RPMI7951 (cell line): Measurements from ENCODE around the gene LRRK1. TPM values are rescaled to one million over a fixed set of nuclear protein-coding genes. Genes with fewer than 3 reads are reported as not detected.

Source experiments
- DNase-seq: peaks from one replicate; pipeline ENCODE4 v3.0.0-alpha.2; 2012; ENCODE audit warnings: low read depth
- total RNA-seq: library from RNA; depleted of rRNA; stranded (reverse); fragments of >200 nt; shearing (Covaris generic); gene quantifications from 2 replicates; pipeline ENCODE4 v1.2.3, GENCODE V29; 2014

LRRK1 gene
- total RNA-seq, 1 experiment from 2014 or later, result 5.0 TPM

DNA sequence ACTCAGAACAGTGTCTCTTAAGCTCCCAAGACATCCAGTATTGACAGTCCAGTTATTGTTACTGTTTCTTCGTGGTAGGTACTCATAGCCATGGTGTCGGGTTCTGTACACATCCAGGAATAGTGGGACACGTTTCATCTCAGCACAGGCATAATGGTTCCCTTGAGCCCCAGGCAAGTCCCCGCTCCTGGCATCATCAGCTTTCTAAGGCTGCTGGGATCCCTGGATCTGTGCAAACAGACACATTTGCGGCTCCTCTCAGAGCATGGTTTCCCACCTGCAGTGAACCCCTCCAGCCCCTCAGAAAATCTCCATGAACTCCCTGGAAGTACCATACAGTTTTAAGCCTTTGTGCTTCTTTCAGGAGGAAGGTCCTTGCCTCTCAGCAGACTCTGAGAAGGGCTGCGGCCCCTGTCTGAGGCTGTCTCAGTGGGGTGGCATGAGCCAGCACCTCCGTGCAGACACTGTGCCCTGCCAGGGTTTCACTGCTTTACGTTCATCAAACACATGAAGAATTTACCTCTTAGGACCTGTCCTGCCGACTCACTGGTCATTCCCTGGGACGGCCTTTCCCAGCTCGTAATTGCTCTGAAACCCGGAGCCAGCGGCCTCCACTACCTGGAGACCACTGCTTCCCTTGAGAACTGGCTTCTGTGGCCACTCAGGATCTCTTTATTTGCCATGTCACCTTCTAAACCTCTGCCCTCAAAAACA is 124.9 kb downstream of the LRRK1 start:
- no peak for DNase-seq

DNA sequence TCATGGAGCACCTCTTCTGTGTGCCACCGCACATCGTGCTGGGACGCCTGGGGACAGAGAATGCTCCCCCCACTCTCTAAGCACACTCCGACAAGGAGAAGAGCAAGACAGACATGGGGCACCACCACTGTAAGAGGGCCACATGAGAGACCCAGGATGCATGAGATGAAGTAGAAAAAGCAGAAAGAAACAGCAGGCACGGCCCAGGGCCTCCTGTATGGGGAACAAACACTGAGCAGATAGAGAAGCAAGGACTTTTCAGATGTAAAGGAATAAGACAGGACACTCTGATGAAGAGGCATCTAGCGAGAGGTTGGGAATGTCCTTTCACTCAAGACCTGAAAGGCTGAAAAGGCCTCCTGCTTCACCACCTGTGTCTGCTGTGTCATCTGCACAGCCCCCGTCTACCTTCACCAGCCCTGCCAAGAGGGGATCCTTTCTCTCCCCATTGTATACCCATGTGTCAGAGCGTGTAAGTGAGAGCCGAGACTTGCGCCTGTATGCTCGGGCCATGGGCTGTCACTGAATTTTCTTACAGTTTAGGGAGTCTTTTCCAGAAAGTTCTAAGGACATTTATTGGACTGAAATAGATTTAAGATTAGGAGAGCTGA is 125.6 kb downstream of the LRRK1 start:
- no peak for DNase-seq

DNA sequence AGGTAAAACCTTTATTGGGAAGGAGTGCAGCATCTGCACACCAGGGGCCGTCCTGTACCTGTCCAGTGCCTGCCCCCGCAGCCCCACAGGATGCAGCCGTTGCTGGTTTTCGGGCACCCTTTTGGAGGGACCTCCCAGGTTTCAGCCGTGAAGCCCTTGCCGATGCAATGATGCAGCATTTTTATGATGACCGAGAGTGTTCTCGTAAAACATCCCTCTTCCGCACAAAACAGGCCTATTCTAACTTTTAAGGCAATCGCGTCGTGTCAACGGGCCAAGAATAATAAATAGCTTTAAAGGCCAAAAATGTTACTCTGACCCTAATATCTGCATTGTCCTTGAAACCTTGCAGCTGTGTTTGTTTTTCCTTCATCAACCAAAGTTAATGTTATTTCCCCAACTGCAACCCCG is 126.1 kb downstream of the LRRK1 start:
- DNase-seq, result no peak

DNA sequence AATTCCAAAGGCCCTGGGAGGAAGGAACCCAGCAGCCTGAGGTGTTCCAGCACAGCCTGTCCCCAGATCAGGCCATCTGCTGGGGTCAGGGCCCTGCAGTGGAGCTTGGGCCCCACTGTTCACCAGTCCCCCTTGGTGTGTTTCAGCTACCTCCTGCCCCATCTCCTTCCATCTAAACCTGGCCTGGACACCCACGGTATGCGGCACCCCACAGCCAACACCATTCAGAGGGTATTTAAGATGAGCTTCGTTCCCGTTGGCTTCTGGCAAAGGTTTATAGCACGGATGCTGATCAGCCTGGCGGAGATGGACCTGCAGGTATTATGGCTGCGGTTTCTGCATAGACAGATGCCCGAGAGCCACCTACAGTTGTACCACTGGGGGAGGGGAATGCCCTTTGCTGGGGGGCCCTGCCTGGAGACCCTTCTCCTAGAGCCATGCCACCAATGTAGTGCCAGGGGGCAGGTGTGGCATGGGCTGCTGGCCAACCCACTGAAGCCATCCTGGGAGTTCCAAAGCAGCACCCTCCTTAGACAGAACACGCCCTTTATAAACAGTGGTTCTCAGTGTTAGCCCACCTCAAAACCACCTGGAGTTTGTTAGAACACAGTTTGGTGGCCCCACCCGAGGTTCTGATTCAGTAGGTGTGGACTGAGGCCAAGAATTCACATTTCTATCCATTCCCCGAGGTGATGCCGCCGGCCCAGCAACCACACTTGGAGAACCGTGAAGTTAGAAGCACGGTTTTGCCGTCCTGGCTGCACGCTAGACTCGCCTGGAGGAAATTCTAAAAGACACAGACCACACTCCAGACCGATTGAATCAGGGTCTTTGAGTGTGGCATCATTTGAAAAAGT is 126.9 kb downstream of the LRRK1 start:
- DNase-seq, result no peak

DNA sequence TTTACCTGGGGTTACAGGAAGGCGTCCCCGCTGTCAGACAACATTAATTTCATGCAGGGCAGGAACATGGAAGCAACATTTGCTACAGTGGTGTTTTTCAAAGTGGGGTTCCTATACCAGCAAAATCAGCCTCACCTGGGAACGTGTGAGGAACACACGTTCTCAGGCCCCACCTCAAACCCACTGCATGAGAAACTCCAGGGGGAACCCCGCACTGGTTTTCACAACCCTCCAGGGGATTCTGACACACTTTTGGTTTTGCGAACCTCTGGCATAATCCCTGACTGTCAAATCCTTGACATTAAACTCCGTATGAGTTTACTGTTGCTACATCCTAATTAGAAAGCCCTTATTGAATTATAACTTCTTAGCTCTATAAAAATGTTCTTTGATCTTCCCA is 127.7 kb downstream of the LRRK1 start:
- DNase-seq, result no peak

DNA sequence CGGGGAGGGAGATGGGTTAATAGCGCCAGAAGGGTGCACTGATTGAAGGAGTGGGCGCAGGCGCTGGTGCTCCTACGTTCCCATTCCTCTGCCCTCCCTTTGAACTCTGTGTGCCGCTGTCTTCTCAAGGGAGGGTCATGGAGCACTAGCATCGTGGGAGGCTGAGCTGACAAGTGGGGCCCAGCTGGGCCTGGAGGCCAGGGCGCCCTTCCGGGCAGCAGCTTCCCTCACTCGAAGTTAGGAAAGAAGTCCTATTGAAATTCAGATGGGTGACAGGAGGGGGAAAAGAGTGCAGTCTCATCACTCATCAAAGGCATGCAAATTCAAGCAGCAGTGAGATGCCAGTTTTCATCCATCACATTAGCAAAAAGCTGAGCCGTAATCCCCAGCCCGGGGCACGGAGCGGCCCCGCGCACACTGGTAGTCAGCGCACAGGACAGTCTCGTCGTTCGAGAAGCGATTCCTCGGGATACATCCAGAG is 128.2 kb downstream of the LRRK1 start:
- no peak for DNase-seq

DNA sequence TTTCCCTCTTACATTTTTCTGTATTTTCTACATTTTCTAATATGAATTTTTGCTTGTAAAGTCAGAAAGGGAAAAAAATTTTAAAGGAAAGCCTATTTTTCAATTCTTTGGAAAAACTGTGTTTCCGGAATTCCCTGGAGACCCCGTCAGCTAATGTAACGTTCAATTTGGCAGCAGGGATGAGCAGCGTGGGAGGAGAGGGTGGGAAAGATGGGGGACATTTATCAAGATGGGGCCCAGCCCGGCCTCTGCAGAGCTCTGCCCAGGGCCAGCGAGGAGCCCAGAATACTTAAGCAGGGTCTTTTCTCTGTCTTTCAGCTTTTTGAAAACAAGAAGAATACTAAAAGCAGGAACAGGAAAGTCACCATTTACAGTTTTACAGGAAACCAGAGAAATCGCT is 129.0 kb downstream of the LRRK1 start:
- no peak for DNase-seq

DNA sequence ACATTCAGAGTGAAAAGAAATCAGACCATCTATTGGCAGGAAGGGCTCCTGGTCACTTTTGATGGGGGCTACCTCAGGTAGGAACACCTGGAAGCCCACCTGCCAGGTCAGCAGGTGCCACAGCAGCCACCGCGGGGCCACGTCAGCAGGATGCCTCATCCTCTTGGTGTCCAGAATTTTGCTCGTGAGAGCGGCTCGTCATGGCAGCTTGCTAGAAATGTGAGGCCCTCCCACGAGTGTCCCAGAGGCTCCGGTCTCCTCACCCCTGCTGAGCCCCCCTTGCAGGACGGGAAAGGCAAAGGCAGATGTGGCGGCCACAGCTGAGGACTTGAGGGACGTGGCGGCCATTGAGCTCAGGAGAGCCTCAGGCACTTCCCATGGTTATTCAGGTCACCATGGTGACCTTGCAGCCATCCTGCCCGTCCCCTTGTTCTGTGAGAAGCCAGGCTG is 129.4 kb downstream of the LRRK1 start:
- DNase-seq, result no peak

DNA sequence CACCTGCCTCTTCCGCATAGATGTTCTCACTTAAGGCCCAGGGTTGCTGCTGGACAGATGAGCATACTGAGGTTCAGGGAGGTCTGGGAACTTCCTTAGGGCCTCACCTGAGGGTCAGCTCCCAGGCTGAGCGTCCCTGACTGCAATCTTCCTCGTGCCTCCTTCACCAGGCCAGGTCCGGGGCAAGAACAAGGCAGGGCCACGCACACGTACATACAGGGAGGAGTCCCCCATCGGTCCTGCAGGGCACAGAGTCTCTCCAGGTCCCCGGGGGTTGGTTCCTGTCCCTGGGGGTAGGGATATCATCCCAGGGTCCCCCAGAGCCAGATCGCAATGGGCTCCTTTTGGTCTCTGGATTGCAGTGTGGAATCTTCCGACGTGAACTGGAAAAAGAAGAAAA is 130.1 kb downstream of the LRRK1 start:
- no peak for DNase-seq

DNA sequence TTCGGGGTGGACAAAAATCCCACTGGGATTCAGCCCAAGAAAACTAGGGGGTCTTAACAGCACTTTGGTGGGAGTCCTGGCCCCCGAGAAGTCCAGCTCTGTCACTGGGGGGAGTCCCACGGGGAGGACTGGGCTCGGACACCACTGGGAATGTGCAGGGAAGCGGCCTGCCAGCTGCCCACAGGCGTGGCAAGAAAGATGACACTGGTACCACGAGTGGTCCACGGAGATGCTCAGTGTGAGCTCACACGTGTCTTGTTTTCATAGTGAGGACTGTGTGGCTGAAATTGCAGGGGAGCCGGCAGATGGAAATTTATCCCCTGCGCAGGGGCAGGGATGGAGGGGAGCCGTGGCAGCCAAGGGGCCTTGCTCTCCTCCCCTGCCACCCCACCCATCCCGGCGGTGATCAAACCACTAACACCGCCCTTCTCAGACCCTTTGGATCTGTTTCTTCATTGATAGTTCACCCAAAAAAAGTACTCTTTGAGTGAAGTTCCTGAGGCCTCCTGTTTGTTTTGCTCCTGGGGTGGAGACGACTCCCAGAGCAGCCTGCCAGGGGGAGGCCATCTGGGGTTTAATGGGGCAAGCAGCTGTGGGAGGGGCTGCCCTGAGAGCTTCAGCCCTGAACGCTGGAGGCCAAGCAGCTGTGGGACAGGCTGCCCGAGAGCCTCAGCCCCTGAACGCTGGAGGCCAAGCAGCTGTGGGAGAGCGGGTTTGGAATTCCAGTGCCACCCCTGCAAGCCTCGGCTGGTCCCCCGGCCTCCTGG is 130.9 kb downstream of the LRRK1 start:
- no peak for DNase-seq

DNA sequence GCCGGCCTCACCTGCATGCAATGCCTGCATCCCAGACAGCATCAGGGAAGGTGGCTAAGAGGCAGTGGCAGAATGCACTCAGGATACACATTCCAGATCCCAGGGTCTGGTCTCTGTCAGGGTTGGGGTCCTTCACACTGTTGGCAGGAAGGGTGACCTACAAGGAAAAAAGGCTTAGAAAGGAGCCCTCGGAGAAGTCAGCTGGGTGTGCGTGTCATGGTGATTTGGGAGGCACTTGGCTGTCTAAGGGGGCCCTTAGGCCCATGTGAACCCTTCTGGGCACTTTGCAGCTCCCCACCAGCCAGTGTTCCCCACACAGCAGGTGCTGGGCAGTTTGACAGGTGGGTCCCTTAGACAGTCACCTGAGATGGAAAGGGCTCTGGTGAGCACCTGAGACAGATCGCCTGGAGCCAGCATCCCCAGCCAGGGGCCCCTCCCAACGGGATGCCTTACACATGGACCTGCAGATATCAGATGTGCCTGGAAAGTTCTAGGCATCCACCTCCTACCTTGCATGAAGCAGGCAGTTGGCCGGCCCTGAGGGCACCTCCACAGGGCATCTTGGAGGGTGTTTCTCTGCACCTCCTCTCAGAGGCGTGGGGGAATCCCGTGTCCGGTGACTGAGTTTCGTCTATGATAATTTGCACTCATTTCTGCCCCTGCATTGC is 131.6 kb downstream of the LRRK1 start:
- no peak for DNase-seq

DNA sequence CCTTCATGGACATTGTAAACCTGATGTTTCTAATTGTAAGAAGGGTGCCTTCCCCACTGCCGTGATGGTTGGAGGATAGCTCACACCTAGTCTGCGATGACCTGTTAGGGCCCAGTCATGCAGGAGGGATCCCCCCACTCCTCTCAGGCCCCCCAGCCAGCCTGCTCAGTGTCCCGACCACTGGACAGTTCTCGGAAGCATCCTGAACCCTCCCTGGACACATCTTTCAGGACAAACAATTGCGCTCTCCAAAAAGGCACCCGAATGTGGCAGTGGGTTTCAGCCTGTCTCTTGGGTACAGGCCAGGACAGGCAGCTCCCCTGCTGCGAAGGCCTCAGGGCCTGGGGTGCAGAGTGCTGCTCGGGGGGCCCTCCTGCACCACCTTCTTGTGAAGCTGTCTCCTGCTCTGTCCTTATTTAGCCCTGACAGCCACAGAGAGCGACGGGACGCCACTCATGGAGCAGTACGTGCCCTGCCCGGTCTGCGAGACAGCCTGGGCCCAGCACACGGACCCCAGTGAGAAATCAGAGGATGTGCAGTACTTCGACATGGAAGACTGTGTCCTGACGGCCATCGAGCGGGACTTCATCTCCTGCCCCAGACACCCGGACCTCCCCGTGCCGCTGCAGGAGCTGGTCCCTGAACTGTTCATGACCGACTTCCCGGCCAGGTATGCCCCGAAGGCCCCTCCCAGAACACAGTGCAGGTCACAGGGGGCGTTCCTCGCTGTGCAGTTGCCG is 132.3 kb downstream of the LRRK1 start:
- no peak for DNase-seq

DNA sequence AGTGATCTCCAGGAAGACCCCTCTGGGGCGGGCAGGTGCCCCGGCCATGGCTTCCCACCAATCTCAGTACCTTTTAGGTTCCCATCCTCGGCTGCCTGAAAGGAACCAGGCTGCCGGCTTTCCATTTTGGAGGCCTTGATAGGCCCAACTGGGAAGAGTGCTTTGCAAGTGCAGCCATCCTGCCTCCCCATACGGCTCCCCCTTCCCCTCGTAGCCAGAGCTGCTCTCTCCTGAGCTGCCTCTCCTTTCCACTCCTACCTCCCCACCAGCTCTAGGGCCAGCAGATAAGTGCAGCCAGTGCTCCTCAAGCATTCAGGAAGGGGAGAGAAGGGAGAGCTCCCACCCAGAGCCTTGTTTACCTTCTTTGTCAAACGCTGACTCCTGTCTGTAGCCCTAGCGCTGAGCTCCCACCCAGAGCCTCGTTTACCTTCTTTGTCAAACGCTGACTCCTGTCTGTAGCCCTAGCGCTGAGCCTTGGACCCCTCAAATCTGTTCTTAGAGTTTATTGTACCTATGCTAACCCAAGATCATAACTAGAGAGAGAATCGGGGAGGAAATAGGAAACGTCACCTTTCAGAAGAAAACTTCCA is 133.0 kb downstream of the LRRK1 start:
- no peak for DNase-seq

DNA sequence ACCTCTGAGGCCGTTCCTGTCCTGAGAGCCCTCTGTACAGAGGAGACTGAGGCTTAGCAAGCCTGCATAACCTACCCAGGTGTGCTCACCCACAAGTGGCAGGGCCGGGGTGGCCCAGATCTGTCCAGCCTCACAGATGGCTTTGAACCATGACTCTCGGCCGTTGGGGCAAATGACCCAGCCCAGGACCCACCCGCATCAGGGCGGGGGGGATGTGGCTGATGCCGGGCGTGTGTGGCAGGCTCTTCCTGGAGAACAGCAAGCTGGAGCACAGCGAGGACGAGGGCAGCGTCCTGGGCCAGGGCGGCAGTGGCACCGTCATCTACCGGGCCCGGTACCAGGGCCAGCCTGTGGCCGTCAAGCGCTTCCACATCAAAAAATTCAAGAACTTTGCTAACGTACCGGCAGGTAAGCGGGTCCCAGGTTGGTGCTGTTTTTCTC is 133.5 kb downstream of the LRRK1 start:
- DNase-seq, result no peak

DNA sequence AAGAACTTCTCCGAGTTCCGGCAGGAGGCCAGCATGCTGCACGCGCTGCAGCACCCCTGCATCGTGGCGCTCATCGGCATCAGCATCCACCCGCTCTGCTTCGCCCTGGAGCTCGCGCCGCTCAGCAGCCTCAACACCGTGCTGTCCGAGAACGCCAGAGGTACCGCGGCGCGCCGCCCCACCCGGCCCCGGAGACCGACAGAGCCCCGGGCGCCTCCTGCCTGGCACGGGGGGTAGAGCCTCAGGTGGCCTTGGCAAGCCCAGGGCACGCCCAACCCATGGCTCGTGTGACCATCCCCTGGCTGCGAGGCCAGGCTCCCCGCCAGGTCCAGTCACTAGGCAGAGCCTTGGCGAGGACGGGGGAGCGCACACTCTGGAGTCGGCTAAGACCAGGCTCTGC is 134.1 kb downstream of the LRRK1 start:
- DNase-seq, result no peak

DNA sequence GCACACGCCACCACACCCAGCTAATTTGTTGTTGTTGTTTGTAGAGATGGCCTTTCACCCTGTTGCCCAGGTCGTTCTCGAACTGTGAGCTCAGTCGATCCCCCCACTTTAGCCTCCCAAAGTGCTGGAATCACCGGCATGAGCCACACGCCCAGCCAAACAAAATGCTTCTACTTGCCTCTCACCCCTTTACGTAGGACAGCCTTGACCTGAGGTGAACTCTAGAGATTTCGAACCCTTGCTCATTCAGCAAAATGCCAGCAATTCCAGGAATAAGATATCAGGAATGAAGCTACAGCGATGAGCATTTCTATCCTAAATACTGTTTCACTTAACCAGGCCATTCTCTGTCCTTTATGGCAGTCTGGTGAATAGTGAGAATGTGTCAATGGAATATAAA is 135.0 kb downstream of the LRRK1 start:
- no peak for DNase-seq

DNA sequence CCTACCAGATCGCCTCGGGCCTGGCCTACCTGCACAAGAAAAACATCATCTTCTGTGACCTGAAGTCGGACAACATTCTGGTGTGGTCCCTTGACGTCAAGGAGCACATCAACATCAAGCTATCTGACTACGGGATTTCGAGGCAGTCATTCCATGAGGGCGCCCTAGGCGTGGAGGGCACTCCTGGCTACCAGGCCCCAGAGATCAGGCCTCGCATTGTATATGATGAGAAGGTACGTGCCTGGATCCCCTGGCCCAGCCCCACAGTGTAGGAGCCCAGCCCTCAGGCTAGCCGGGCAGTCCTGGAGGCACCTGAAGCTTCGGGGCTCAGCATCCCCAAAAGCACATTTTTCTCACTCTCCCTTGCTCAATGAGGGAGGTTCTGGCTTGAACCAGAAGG is 135.8 kb downstream of the LRRK1 start:
- no peak for DNase-seq

DNA sequence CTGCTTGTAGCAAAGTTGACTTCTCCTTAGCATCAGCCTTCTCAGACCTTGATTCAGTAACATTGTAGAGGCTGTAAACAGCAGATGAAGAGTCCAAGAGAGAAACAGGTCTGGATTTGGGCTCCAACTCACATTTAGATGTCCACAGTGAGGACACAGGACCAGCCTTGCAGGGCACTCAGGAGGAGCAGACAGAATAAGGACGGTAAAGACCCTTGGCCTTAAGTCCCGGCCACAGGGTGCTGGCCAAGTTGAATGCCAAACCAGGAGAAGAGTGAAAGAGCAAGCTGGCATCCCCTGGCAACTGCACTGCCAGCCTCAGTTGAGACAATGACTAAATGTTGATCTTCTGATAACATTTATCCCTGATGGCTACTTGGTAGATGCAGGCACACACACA is 136.3 kb downstream of the LRRK1 start:
- DNase-seq, result no peak

DNA sequence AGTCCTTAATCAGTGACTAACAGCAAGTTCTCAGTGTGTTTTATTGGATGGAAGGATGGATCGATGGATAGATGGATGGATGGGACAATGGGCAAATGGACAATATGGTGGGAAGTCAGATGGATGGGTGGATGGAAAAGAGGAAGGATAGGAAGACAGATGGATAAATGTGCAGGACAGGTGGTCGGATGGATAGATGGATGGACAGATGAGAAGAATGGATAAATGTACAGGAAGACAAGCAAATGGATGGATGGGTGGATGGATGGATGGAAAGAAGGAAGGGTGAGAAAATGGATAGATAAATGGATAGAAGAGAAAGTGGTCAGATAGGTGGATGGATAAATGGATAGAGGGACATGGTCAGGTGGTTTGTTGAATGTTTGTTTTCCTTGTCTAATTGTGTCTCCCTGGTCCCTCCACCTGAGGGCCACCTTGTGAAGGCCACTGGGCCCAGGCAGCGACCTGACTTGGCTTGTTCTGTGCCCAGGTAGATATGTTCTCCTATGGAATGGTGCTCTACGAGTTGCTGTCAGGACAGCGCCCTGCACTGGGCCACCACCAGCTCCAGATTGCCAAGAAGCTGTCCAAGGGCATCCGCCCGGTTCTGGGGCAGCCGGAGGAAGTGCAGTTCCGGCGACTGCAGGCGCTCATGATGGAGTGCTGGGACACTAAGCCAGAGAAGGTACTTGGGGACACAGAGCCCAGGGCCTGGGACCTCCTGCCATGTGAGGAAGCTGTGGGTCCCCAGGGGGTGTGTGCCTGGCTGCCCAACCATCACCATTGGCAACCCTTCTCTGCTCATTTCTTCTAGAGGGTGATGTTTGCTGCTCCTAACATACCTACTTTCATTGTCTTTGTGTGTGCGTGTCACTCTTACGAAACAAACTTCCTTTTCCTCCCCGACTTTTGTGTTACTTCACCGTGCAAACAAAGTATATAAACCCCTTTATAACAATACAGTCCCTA is 137.5 kb downstream of the LRRK1 start:
- DNase-seq, result no peak
